Endothelial cell of umbilical vein (primary cell): ENCODE data around the gene ABHD11.

Source experiments
- EZH2 ChIP-seq: IDR thresholded peaks from 2 replicates; pipeline ENCODE4 v1.6.1; 2012; ENCODE audit warnings: borderline replicate concordance, low read depth, mild to moderate bottlenecking, moderate library complexity, low read length, inconsistent platforms; ENCODE audit not compliant: severe bottlenecking
- GATA2 ChIP-seq: IDR thresholded peaks from 2 replicates; pipeline ENCODE4 v1.7.0; 2011; ENCODE audit warnings: low read depth, mild to moderate bottlenecking, moderate library complexity, mixed read lengths, low read length; ENCODE audit not compliant: insufficient read length, insufficient read depth
- JUN ChIP-seq: IDR thresholded peaks from 2 replicates; pipeline ENCODE4 v1.6.1; 2011; ENCODE audit warnings: borderline replicate concordance, low read depth; ENCODE audit not compliant: insufficient read length, insufficient read depth
- POLR2A ChIP-seq: IDR thresholded peaks from 2 replicates; pipeline ENCODE4 v1.6.1; 2012; ENCODE audit warnings: low read depth, mild to moderate bottlenecking, control low read depth, low read length
- POLR2AphosphoS5 ChIP-seq: IDR thresholded peaks from 2 replicates; pipeline ENCODE4 v1.6.1; 2012; ENCODE audit warnings: low read depth, mild to moderate bottlenecking, control low read depth, low read length, moderate library complexity; ENCODE audit not compliant: insufficient read depth
- TF ChIP-seq, protein P1 (sequence below), 2 donors: IDR thresholded peaks; 1 replicate in 1 of 2; 2 replicates in 1 of 2; pipeline ENCODE4 v1.5.1; 2011; ENCODE audit warnings: low read length in 2 of 2, mild to moderate bottlenecking in 2 of 2, moderate library complexity in 2 of 2, control low read depth in 1 of 2, inconsistent platforms in 1 of 2, low read depth in 1 of 2; ENCODE audit not compliant: insufficient read depth in 1 of 2; ENCODE audit errors: extremely low read depth in 1 of 2
- TF ChIP-seq, protein P2 (sequence below): IDR thresholded peaks from 2 replicates; pipeline ENCODE4 v1.6.1; 2011; ENCODE audit not compliant: insufficient read depth, insufficient read length

DNA sequence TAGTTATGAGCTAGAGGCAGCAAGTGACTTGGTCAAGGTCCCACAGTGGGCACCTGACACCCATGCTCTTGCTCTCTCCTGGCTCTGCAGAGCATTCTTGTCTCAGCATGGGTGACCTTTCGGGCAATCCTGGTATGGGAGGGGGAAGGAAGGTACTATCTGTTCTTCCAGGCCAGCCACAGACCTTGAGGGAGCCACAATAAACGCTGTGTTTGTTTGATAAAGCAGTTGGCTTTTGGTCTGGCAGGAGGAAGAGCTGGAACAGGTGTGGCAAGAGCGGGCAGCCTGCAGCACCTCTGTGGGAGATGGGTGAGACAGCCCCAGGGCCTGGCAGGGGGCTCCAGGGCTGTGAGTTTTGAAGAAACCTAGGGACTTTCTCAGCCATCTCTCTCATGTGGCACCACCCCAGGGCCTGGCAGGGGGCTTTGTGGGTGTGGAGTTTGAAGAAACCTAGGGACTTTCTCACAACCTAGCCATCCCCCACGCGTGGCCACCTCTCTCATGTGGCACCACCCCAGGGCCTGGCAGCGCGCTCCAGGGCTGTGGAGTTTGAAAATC, 20.1 kb upstream of the ABHD11 start:
- TF ChIP-seq POLR2AphosphoS5 (no peak), EZH2 (no peak), POLR2A (no peak), GATA2 (no peak), JUN (no peak)
- TF ChIP-seq, protein P1, sequence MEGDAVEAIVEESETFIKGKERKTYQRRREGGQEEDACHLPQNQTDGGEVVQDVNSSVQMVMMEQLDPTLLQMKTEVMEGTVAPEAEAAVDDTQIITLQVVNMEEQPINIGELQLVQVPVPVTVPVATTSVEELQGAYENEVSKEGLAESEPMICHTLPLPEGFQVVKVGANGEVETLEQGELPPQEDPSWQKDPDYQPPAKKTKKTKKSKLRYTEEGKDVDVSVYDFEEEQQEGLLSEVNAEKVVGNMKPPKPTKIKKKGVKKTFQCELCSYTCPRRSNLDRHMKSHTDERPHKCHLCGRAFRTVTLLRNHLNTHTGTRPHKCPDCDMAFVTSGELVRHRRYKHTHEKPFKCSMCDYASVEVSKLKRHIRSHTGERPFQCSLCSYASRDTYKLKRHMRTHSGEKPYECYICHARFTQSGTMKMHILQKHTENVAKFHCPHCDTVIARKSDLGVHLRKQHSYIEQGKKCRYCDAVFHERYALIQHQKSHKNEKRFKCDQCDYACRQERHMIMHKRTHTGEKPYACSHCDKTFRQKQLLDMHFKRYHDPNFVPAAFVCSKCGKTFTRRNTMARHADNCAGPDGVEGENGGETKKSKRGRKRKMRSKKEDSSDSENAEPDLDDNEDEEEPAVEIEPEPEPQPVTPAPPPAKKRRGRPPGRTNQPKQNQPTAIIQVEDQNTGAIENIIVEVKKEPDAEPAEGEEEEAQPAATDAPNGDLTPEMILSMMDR (IDR thresholded peaks at IDR 0.05; ENCODE audit: extremely low read depth in 1 of 2, insufficient read depth in 1 of 2, low read depth in 1 of 2, low read length in 2 of 2): no peak
- TF ChIP-seq, protein P2, sequence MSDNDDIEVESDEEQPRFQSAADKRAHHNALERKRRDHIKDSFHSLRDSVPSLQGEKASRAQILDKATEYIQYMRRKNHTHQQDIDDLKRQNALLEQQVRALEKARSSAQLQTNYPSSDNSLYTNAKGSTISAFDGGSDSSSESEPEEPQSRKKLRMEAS: no peak
